Natural killer cell treated with Interleukin-12 subunit alpha and Interleukin-12 subunit beta and Interleukin-15 and Interleukin-18, amount 100 ng/mL, for 72 hours (primary cell): Measurements from ENCODE around the gene IL31. TPM values are rescaled to one million over a fixed set of nuclear protein-coding genes. Genes with fewer than 3 reads are reported as not detected.
"Not testable (repeated sequence)": the region's sequence is repeated elsewhere in the genome, so short reads cannot be mapped to it uniquely, and the experiment has no call there.

Experiments used
- ATAC-seq, 2 donors: fragments of 150-1000 bp; cut with Tn5 transposase in 1 of 2; sonication (Bioruptor Pico), chemical (Tn5 transposase) in 1 of 2; 2 replicates each; pipeline ENCODE4 v1.10.0; 2021
- DNase-seq: peaks from one replicate; pipeline ENCODE4 v3.0.0; 2022; ENCODE audit warnings: low spot score
- H3K27ac Mint-ChIP-seq, 2 donors: 1 replicate in 1 of 2; 2 replicates in 1 of 2; pipeline ENCODE4 v1.8.0; 2022; ENCODE audit warnings: mixed read lengths in 2 of 2, mild to moderate bottlenecking in 1 of 2, moderate library complexity in 1 of 2
- H3K27me3 Mint-ChIP-seq, 2 donors: 1 replicate in 1 of 2; 2 replicates in 1 of 2; pipeline ENCODE4 v1.8.0; 2022; ENCODE audit warnings: mixed read lengths in 2 of 2
- H3K36me3 Mint-ChIP-seq: one replicate; pipeline ENCODE4 v1.8.0; 2022; ENCODE audit warnings: mixed read lengths
- H3K4me1 Mint-ChIP-seq, 2 donors: 1 replicate in 1 of 2; 2 replicates in 1 of 2; pipeline ENCODE4 v1.8.0; 2022; ENCODE audit warnings: low read depth in 2 of 2, mixed read lengths in 2 of 2, mild to moderate bottlenecking in 1 of 2
- H3K4me3 Mint-ChIP-seq: one replicate; pipeline ENCODE4 v1.8.0; 2022; ENCODE audit warnings: mixed read lengths
- H3K9me3 Mint-ChIP-seq: 2 replicates; pipeline ENCODE4 v1.8.0; 2022; ENCODE audit warnings: mixed read lengths
- total RNA-seq, 2 donors: library from RNA; stranded (reverse); gene quantifications; one replicate each; pipeline ENCODE4 v1.2.3, GENCODE V29; 2022

Gene IL31
- not detected for total RNA-seq

- no peaks in the 10 kb centered on the region for H3K27me3 Mint-ChIP-seq
- H3K4me3 Mint-ChIP-seq, result no peak within 1 kb of the TSS
- H3K4me1 Mint-ChIP-seq, result peaks cover 7 to 19% of the 10 kb centered on the region in 2 donors
- ATAC-seq (no peak), DNase-seq (no peak)
- no peaks in the 10 kb centered on the region for H3K9me3 Mint-ChIP-seq
- peak within 1 kb of the TSS in 1 of 2 donors; percentile 50 for H3K27ac Mint-ChIP-seq
- no peaks in the 10 kb centered on the region for H3K36me3 Mint-ChIP-seq
Measured at GRCh38 chr12:122174155-122174845, at the start of gene IL31. Gene IL31 (minus strand): TSS chr12:122174221. CDS start chr12:122174172, 49 bp downstream.

GRCh38 chr12:122216445-122216844, 42.4 kb upstream of the IL31 start:
- H3K9me3 Mint-ChIP-seq, result no peaks in the 10 kb centered on the region

DNA sequence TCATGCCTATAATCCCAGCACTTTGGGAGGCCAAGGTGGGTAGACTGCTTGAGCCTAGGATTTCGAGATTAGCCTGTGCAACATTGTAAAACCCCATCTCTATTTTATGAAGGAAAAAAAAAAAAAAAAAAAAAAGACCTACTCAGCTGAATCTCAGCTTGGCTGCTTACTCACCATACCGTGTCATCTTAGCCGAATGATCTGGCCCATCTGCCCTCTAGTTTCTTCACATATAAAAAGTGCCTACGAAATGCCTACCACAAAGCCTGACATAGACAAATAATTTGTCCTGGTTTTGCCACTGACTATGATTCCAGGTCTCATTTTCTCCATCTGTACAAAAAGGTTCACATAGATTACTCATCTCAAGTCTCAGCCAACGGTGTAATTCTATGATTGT, 41.8 kb upstream of the IL31 start:
- Mint-ChIP-seq H3K4me3 (no peak overlapping the region), H3K4me1 (peaks cover 0 to 3% of the 10 kb centered on the region in 2 donors), H3K27ac (no peak overlapping the region), H3K9me3 (no peaks in the 10 kb centered on the region), H3K36me3 (peaks cover 31% of the 10 kb centered on the region), H3K27me3 (no peaks in the 10 kb centered on the region)
- DNase-seq, result no peak
- ATAC-seq, result no peak

More at GRCh38 chr12:122216445-122216844, 42.4 kb upstream of the IL31 start:
- H3K4me3 Mint-ChIP-seq, result no peak overlapping the region
- H3K36me3 Mint-ChIP-seq, result peaks cover 31% of the 10 kb centered on the region
- DNase-seq (no peak), ATAC-seq (no peak)
- H3K4me1 Mint-ChIP-seq, result peaks cover 0 to 3% of the 10 kb centered on the region in 2 donors
- no peaks in the 10 kb centered on the region for H3K27me3 Mint-ChIP-seq
- H3K27ac Mint-ChIP-seq, result no peak overlapping the region

DNA sequence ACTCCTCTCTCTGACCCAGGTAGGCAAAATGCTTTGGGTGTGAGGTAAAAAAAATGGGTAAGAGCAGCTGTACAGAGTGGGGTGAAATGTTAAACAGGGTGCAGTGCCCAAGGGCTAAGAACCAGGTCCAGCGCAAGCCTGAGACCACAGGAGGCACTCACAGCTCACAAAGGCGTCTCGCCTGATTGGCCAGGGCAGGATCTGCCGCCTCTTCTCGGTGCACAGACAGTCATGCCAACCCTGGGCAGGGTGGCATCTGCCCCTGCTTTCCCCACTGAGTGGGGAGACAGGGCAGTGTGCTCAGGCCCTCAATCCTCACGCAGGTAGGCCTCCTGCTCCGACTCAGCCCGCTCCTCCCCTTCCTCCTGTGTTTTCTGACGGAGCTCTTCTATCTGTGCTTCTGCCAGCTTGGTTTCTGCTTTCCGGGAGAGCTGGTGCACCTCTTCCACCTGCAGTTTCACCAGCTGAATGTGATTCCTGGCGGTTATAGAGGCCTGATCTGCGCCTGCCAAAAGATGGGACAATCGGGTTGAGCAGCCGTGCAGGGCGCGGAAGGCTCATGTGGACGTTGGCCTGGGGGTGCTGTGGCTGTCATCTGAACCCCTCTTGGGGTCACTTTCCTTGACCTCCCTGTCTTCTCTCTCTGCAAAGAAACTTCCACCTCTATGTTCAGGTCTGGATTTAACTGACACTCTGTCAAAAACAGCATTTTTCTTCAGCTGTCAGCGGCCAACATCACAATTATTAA, 34.2 kb upstream of the IL31 start:
- Mint-ChIP-seq H3K9me3 (no peaks in the 10 kb centered on the region), H3K27ac (no peak overlapping the region), H3K27me3 (peaks cover 9 to 11% of the 10 kb centered on the region in 2 donors), H3K36me3 (peaks cover 16% of the 10 kb centered on the region), H3K4me1 (peaks cover 5 to 8% of the 10 kb centered on the region in 2 donors), H3K4me3 (no peak overlapping the region)
- DNase-seq, result no peak
- ATAC-seq, result no peak

DNA sequence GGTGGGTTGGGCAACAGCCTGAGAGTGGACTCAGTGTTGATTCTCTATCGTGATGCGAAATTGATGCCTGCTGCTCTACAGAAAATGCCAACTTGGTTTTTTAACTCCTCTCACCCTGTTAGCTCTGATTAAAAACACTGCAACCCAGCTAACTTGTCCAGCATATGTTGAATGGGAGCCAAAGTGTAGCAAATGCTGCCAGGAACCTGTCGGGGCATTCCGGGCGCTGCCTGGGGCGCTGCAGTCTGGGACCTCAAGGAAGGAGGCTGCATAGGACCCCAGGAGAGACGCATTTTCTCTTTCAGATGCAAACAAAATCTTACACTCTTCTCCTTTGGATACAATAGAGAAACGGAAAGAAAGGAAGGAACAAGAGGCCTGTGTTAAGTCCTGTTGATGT, 33.4 kb upstream of the IL31 start:
- peaks cover 5 to 13% of the 10 kb centered on the region in 2 donors for H3K4me1 Mint-ChIP-seq
- ATAC-seq (no peak), DNase-seq (no peak)
- no peaks in the 10 kb centered on the region for H3K9me3 Mint-ChIP-seq
- peaks cover 11 to 12% of the 10 kb centered on the region in 2 donors for H3K27me3 Mint-ChIP-seq
- no peak overlapping the region for H3K27ac Mint-ChIP-seq
- peaks cover 16% of the 10 kb centered on the region for H3K36me3 Mint-ChIP-seq
- no peak overlapping the region for H3K4me3 Mint-ChIP-seq

GRCh38 chr12:122206976-122207375, 33.0 kb upstream of the IL31 start:
- peaks cover 11 to 12% of the 10 kb centered on the region in 2 donors for H3K27me3 Mint-ChIP-seq
- ATAC-seq, result no peak
- H3K4me3 Mint-ChIP-seq, result no peak overlapping the region
- H3K36me3 Mint-ChIP-seq, result peaks cover 12% of the 10 kb centered on the region
- peaks cover 5 to 13% of the 10 kb centered on the region in 2 donors for H3K4me1 Mint-ChIP-seq
- no peak overlapping the region for H3K27ac Mint-ChIP-seq
- DNase-seq, result no peak
- H3K9me3 Mint-ChIP-seq, result no peaks in the 10 kb centered on the region

GRCh38 chr12:122206111-122206881, 32.3 kb upstream of the IL31 start:
- no peak for ATAC-seq
- H3K27ac Mint-ChIP-seq, result no peak overlapping the region
- H3K9me3 Mint-ChIP-seq, result no peaks in the 10 kb centered on the region

DNA sequence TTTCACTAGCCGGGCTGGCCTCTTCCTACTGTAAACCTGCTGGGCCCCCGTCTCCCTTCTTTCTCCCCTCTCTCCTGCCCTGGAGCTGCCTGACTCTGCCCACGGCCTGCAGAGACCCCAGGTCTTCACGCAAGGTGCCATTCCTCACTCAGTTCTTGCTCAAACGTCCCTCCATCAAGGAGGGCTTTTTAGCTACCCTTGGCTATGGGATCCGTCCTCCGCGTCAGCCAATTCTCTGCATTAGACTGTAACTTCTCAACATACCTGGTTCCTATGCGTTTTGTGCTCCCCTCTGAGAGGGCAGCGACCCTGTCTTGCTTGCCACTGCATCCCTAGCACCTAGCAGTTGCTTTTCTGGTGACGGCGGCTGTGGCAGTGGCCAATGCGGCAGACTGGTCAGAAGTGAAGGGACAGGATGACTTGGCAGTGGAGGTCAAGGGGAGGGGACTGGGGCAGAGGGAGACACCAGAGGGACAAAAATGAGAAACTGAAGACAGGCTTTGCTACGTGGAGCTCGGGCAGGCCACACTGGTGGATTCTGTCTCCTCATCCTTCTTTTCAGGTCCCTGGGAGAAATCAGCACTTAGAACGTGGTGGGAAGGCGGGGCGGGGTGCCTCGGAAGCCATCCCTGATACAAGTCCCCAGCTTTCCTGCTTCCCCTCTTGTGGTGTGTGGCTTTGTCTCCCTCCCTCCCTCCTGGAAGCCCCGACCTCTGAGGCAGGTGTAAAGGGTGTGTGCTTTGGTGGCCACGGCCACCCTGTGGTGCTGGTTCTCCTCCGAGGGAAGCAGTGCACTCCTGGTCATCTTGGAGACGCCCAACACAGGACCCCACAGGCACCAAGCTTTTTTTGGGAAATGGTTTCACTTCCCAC, 31.3 kb upstream of the IL31 start:
- Mint-ChIP-seq H3K27me3 (peaks cover 11 to 15% of the 10 kb centered on the region in 2 donors), H3K36me3 (peaks cover 11% of the 10 kb centered on the region), H3K27ac (peak overlapping the region in 1 of 2 donors; percentile 21), H3K4me3 (peak overlapping the region; percentile 78), H3K9me3 (no peaks in the 10 kb centered on the region), H3K4me1 (peaks cover 5 to 13% of the 10 kb centered on the region in 2 donors)
- DNase-seq (no peak), ATAC-seq (no peak)

More at GRCh38 chr12:122206111-122206881, 32.3 kb upstream of the IL31 start:
- DNase-seq, result no peak
- peaks cover 5 to 13% of the 10 kb centered on the region in 2 donors for H3K4me1 Mint-ChIP-seq
- peaks cover 11 to 15% of the 10 kb centered on the region in 2 donors for H3K27me3 Mint-ChIP-seq
- peaks cover 11% of the 10 kb centered on the region for H3K36me3 Mint-ChIP-seq
- H3K4me3 Mint-ChIP-seq, result no peak overlapping the region

- Mint-ChIP-seq H3K9me3 (no peaks in the 10 kb centered on the region), H3K36me3 (peaks cover 7% of the 10 kb centered on the region), H3K4me3 (peak overlapping the region; percentile 78), H3K27ac (peak overlapping the region in 1 of 2 donors; percentile 21), H3K27me3 (peaks cover 11 to 17% of the 10 kb centered on the region in 2 donors), H3K4me1 (peaks cover 5 to 13% of the 10 kb centered on the region in 2 donors)
- peak; percentile 2 to 12 for ATAC-seq
- no peak for DNase-seq
Measured at GRCh38 chr12:122204167-122205052, 30.4 kb upstream of the IL31 start.

- peak within 1 kb of the TSS; percentile 78 for H3K4me3 Mint-ChIP-seq
- peaks cover 3% of the 10 kb centered on the region for H3K36me3 Mint-ChIP-seq
- peaks cover 5 to 13% of the 10 kb centered on the region in 2 donors for H3K4me1 Mint-ChIP-seq
- H3K27ac Mint-ChIP-seq, result peak within 1 kb of the TSS in 1 of 2 donors; percentile 21
- DNase-seq (peak; percentile 74), ATAC-seq (peak; percentile 61 to 80)
- H3K9me3 Mint-ChIP-seq, result no peaks in the 10 kb centered on the region
- peaks cover 11 to 17% of the 10 kb centered on the region in 2 donors for H3K27me3 Mint-ChIP-seq
Measured at GRCh38 chr12:122203301-122204166, 29.5 kb upstream of the IL31 start, which contains the start of gene B3GNT4. Gene B3GNT4 (plus strand): TSS chr12:122203709. CDS start chr12:122204619, 910 bp downstream.

DNA sequence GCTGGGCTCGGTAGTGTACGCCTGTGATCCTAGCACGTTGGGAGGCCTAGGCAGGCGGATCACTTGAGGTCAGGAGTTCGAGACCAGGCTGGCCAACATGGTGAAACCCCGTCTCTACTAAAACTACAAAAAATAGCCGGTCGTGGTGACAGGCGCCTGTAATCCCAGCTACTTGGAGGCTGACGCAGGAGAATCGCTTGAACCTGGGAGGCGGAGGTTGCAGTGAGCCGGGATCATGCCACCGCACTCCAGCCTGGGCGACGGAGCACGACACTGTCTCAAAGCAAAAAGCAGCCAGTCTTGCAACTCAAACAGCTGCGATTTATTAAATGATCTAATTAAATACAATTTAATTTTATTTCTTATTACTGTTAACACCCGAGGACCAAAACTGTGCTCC, 28.8 kb upstream of the IL31 start:
- not testable (repeated sequence) for ATAC-seq, H3K36me3 Mint-ChIP-seq, DNase-seq, H3K27ac Mint-ChIP-seq, H3K9me3 Mint-ChIP-seq
- peak overlapping the region; percentile 75 for H3K4me3 Mint-ChIP-seq
- peaks cover 11 to 17% of the 10 kb centered on the region in 2 donors for H3K27me3 Mint-ChIP-seq
- peaks cover 9 to 18% of the 10 kb centered on the region in 2 donors for H3K4me1 Mint-ChIP-seq
